KG1 (cell line): Measurements from ENCODE around the gene CYP2A13.
"Not testable (repeated sequence)": the region's sequence is repeated elsewhere in the genome, so short reads cannot be mapped to it uniquely, and the experiment has no call there.

Experiments
- DNase-seq: peaks from one replicate; lab custom pipeline; 2025; lab: John Stamatoyannopoulos, UW

Gene CYP2A13, protein sequence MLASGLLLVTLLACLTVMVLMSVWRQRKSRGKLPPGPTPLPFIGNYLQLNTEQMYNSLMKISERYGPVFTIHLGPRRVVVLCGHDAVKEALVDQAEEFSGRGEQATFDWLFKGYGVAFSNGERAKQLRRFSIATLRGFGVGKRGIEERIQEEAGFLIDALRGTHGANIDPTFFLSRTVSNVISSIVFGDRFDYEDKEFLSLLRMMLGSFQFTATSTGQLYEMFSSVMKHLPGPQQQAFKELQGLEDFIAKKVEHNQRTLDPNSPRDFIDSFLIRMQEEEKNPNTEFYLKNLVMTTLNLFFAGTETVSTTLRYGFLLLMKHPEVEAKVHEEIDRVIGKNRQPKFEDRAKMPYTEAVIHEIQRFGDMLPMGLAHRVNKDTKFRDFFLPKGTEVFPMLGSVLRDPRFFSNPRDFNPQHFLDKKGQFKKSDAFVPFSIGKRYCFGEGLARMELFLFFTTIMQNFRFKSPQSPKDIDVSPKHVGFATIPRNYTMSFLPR

GRCh38 chr19:41088151-41088550 lies at the start of gene CYP2A13:
TSS of gene CYP2A13 (plus strand) at chr19:41088451. CDS start at chr19:41088472, 21 bp downstream.
- no peak for DNase-seq

DNA sequence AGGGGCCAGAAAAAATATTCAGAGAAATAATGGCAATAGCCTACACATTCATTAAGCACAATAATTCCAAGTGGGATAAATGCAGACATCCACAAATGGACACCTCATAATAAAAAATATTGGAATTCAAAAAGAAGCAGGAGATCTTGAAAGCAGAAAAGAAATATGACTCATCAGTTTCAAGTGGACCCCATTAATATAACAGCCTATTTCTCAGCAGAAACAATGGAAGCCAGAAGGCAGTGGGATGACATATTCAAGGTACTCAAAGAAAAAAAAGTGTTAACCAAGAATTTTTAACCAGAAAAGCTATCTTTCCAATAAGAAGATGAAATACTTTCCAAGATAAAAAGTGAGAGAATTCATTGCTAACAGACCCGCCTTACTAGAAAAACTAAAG lies 48.4 kb upstream of the CYP2A13 start:
- DNase-seq, result no peak

DNA sequence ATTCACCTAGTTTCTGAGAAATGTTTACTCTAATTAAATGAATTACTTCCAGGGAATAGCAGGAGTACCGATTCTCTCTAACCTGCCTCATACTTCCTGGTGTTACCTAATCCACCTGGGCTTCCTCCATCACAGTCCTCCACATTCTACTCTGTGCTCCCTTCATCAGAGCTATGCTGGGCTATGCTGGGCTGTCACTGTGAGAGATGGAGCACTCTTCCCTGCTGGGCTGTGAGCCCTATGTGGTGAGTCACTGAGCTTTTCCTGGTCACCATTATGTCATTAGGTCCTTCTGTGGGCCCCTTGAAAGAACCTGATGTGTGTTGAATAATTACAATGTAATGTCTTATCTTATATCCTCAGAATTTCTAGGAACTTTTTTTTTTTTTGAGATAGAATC lies 43.2 kb upstream of the CYP2A13 start:
- DNase-seq, result not testable (repeated sequence)

DNA sequence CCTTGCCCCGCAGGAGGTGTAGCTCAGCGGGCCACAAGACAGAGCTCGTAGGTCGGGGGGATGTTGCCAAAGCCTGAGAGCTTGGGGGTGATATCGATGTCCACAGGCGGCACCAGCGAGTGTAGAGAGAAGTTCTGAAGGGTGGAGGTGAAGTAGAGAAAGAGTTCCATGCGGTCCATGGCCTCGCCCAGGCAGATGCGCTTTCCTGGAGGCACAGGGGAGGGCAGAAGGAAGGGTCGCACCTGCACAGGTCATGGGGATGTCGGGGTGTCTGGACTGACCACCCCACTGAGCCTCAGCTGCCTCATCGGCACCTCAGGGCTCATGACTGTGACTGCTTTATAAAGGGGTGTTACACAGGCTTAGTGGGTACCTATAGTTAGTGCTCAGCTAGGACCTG lies 37.8 kb upstream of the CYP2A13 start:
- no peak for DNase-seq

DNA sequence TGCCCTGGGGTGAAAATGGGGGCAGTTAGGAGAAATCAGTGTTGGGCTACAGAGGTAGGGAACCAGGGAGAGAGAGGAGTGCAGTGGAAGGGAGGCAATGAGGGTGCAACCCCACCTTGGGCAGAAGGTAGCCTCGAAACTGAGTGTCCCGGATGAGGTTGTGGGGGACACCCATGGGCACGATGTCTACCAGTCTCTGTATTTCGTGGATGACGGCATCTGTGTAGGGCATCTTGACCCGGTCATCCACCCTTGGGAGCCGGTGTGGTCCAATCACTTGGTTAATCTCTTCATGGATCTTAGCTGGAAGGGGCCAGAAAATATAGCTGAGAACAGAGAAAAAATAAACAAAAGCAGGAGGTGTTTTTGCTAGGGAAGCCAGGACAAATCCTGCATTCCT lies 36.1 kb upstream of the CYP2A13 start:
- DNase-seq, result not testable (repeated sequence)

- not testable (repeated sequence) for DNase-seq
Measured at GRCh38 chr19:41053331-41053730, 34.9 kb upstream of the CYP2A13 start.

DNA sequence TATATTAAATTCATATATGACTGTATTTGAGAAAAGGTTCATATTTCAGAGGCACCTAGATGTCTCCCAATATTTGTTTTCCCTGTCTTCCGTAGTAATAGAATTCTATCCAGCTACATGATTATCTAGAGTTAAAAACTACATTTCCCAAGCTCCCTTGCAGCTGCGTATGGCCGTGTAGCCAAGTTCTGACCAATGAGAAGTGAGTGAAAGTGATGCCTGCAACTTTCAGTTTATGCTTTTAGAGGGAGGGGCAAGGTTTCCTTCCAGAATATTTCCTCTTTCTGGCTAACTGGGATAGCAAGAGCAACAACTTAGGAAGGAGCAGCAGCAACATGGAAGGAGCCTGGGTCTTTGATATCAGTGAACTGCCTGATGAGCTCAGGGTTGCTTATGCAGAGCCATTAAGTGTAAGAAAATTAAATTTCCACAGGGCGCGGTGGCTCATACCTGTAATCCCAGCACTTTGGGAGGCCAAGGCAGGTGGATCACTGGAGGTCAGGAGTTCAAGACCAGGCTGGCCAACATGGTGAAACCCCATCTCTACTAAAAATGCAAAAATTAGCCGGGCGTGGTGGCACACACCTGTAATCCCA lies 23.2 kb upstream of the CYP2A13 start:
- DNase-seq, result no peak

GRCh38 chr19:41076286-41076685 lies 12.0 kb upstream of the CYP2A13 start:
- no peak for DNase-seq

DNA sequence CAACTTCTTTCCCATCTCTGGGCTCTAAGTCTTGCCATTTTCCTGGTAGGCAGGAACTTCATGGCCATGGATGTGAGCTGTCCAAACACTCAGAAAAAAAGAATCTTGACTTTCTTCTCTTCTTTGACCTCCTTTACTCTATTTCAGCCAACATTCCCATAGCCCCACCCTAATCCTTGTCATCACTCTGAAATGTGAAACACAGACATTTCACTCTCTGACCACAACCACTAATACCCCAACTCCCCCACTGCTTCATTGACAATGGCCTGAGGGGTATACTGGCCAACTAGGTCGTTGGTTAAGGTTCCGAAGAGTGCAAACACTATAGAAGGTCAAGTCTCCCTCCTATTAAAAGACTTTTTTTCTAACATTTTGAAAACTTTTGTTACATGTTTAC lies 4.7 kb upstream of the CYP2A13 start:
- no peak for DNase-seq

- no peak for DNase-seq
Measured at GRCh38 chr19:41085748-41086415, 2.4 kb upstream of the CYP2A13 start.

GRCh38 chr19:41089959-41090358 lies 1.7 kb downstream of the CYP2A13 start:
- no peak for DNase-seq

DNA sequence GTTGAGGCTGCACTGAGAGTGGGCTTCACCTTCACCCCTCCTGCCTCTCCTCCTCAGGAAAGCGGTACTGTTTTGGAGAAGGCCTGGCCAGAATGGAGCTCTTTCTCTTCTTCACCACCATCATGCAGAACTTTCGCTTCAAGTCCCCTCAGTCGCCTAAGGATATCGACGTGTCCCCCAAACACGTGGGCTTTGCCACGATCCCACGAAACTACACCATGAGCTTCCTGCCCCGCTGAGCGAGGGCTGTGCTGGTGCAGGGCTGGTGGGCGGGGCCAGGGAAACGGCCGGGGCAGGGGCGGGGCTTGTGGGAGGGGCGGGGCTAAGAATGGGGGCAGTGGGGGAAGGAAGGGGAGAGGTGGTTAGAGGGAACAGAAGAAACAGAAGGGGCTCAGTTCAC lies 7.5 kb downstream of the CYP2A13 start:
- no peak for DNase-seq

DNA sequence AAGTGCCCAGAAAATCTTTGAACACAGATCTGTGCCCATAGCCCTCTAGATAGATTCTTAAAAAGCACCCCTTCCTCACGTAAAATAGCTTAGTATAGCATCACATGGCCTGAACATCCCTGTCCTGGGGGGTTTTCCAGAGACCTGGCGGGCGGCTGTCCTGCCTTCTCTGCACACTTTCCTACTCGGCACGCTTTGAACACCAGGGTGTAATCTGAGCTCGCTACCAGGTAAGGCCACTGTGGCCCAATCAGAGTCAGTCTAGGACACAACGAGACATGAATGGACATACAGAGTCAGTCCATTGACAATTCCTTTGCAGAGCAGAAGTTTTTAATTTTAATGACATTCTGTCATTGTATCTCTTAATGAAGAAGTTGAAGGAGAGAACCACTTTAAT lies 8.1 kb downstream of the CYP2A13 start:
- DNase-seq, result no peak

GRCh38 chr19:41097302-41097701 lies 9.1 kb downstream of the CYP2A13 start:
- DNase-seq, result no peak

- DNase-seq, result no peak
Measured at GRCh38 chr19:41098762-41099161, 10.5 kb downstream of the CYP2A13 start.

DNA sequence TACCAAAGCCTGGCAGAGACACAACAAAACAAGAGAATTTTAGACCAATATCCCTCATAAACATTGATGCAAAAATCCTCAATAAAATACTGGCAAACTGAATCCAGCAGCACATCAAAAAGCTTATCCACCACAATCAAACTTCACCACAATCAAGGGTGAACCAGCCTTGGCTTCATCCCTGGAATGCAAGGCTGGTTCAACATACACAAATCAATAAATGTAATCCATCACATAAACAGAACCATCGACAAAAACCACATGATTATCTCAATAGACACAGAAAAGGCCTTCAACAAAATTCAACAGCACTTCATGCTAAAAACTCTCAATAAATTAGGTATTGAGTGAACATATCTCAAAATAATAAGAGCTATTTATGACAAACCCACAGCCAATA lies 14.0 kb downstream of the CYP2A13 start:
- not testable (repeated sequence) for DNase-seq

- DNase-seq, result no peak
Measured at GRCh38 chr19:41106177-41106576, 17.9 kb downstream of the CYP2A13 start.

GRCh38 chr19:41111296-41111695 lies 23.0 kb downstream of the CYP2A13 start:
- no peak for DNase-seq

DNA sequence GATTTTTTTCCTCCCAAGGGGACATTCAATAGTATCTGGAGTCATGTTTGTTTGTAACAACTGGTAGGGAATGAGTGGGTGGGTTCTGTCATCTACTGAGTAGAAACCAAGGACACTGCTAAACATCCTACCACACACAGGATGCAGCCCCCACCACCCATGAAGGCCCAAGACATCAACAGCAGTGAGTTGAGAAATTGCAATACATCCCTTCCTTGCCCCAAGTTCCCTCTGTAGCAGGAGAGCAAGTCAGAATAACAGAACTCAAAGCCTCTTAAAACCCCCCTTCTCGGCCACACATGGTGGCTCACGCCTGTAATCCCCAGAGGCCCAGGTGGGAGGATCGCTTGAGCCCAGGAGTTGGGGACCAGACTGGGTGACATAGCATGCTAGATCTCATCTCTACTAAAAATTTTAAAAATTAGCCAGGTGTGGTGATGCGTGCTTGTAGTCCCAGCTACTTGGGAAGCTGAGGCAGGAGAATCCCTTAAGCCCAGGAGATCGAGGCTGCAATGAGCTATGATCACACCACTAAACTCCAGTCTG lies 23.6 kb downstream of the CYP2A13 start:
- no peak for DNase-seq

DNA sequence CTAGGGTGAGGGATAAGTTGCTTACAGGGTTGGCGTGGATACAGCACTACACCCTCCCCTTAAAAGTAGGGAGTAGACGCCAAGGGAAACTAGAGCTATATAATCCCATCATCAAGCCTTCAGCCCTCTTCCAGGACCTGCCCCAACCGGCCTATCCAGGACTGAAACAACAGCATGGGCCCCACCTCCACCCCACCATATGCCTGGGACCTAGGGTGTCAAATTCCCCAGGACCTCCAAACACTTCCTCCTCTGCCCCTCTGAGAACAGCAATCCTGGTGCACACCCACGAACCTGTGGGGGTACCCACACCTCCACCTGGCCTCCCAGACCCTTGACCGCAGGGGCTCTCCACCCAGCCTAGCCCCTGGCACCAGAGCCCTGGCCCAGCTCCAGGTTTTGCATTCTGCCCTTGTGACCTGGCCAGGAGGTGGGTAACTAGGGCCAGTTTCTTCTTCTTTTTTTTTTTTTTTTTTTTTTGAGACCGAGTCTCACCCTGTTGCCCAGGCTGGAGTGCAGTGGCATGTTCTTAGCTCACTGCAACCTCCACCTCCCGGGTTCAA lies 24.6 kb downstream of the CYP2A13 start:
- no peak for DNase-seq

GRCh38 chr19:41114132-41114531 lies 25.9 kb downstream of the CYP2A13 start, which contains the start of gene CYP2F1:
TSS of gene CYP2F1 (plus strand) at chr19:41114432. CDS start at chr19:41116189, 1,757 bp downstream.
- DNase-seq, result no peak

- DNase-seq, result no peak
Measured at GRCh38 chr19:41116261-41116660, 28.0 kb downstream of the CYP2A13 start.
